Smooth muscle cell (in vitro differentiated cells): ENCODE measurements around the gene PAN3. TPM values are rescaled to one million over a fixed set of nuclear protein-coding genes. Genes with fewer than 3 reads are reported as not detected.

Source experiments
- DNase-seq: peaks from one replicate; lab custom pipeline; 2025; ENCODE audit not compliant: unreplicated experiment; lab: John Stamatoyannopoulos, UW
- H2AFZ ChIP-seq: fragments of 200-600 bp; sonication (generic); 2 replicates; pipeline ENCODE4 v1.6.0; 2016; ENCODE audit warnings: antibody characterized with exemption, low read depth, mild to moderate bottlenecking
- H3F3A ChIP-seq: fragments of 200-600 bp; sonication (generic); 2 replicates; pipeline ENCODE4 v1.6.0; 2017; ENCODE audit warnings: antibody characterized with exemption, low read depth
- H3K27ac ChIP-seq: fragments of 200-600 bp; sonication (generic); 2 replicates; pipeline ENCODE4 v1.5.1; 2016; ENCODE audit warnings: low read depth, mild to moderate bottlenecking
- H3K27me3 ChIP-seq: fragments of 200-600 bp; sonication (generic); 2 replicates; pipeline ENCODE4 v1.6.1; 2016; ENCODE audit warnings: low read depth, mild to moderate bottlenecking
- H3K36me3 ChIP-seq: fragments of 200-600 bp; sonication (generic); 2 replicates; pipeline ENCODE4 v1.5.1; 2016; ENCODE audit warnings: low read depth
- H3K4me1 ChIP-seq: fragments of 200-600 bp; sonication (generic); 2 replicates; pipeline ENCODE4 v1.5.1; 2016; ENCODE audit warnings: low read depth
- H3K4me2 ChIP-seq: fragments of 200-600 bp; sonication (generic); 2 replicates; pipeline ENCODE4 v1.6.0; 2016; ENCODE audit warnings: mild to moderate bottlenecking
- H3K4me3 ChIP-seq: fragments of 200-600 bp; sonication (generic); 2 replicates; pipeline ENCODE4 v1.5.1; 2016; ENCODE audit warnings: mild to moderate bottlenecking
- H3K79me2 ChIP-seq: fragments of 200-600 bp; sonication (generic); 2 replicates; pipeline ENCODE4 v1.6.0; 2016; ENCODE audit warnings: low read depth, mild to moderate bottlenecking
- H3K9ac ChIP-seq: fragments of 200-600 bp; sonication (generic); 2 replicates; pipeline ENCODE4 v1.6.0; 2016; ENCODE audit warnings: low read depth
- H3K9me3 ChIP-seq: fragments of 200-600 bp; sonication (generic); replicated peaks from 2 replicates; pipeline ENCODE4 v1.5.1; 2016; ENCODE audit warnings: low read depth
- H4K20me1 ChIP-seq: fragments of 200-600 bp; sonication (generic); 2 replicates; pipeline ENCODE4 v1.6.0; 2016; ENCODE audit warnings: low read depth
- WGBS: methylation state at CpG from one replicate; pipeline ENCODE4 v1.1.7; 2016; ENCODE audit warnings: low lambda C conversion rate; 5-methylcytosine and 5-hydroxymethylcytosine counted together
- polyA plus RNA-seq: library from polyadenylated mRNA; unstranded; fragments of >200 nt; fragmentation: Nextera tagmentation; extraction: Ambion mirVana; gene quantifications from 2 replicates; pipeline ENCODE4 v1.2.1, GENCODE V29; 2016
- total RNA-seq: library from RNA; depleted of rRNA; stranded (reverse); fragments of >200 nt; gene quantifications from 2 replicates; pipeline ENCODE4 v1.2.3, GENCODE V29; 2014
- TF ChIP-seq, protein P1 (sequence below): fragments of 200-600 bp; sonication (generic); IDR thresholded peaks from 2 replicates; pipeline ENCODE4 v1.5.1; 2017; ENCODE audit warnings: borderline replicate concordance, mild to moderate bottlenecking, antibody characterized with exemption; ENCODE audit not compliant: insufficient read depth, poor library complexity, severe bottlenecking

The PAN3 gene
- total and polyA plus RNA-seq, 2 experiments from 2014 or later: 2.9 to 28.2 TPM

DNA sequence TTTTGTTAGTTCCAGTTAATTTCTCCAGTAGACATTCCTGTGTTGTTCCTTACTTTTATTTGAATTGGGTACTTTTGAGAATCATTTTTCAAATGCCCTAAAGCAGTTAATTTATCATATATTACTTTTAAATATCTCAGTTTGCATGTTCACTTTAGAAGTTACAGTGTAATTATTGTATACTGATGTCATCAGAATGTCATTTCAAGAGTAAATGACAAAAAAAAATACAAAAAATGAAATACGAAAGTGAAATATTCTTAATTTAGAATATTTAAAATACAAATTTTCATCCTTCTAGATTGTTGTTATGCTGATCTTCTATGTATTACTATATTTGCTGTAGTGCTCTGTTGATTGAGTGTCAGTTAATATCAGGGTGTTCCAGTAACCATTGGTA, 114.2 kb downstream of the PAN3 start:
- Histone ChIP-seq H3K4me2 (no peak overlapping the region), H3K9ac (no peak overlapping the region), H4K20me1 (peaks cover 20% of the 10 kb centered on the region), H3K79me2 (peaks cover 22% of the 10 kb centered on the region), H3K4me1 (no peaks in the 10 kb centered on the region), H3K4me3 (no peak overlapping the region), H3K36me3 (peaks cover 16% of the 10 kb centered on the region), H3K27ac (no peak overlapping the region), H3K9me3 (no peaks in the 10 kb centered on the region), H2AFZ (no peak overlapping the region), H3K27me3 (no peaks in the 10 kb centered on the region), H3F3A (no peaks in the 10 kb centered on the region)
- no peak for DNase-seq
- 94% methylated on average over 1 of the region's 1 CpG for WGBS
- TF ChIP-seq, protein P1, sequence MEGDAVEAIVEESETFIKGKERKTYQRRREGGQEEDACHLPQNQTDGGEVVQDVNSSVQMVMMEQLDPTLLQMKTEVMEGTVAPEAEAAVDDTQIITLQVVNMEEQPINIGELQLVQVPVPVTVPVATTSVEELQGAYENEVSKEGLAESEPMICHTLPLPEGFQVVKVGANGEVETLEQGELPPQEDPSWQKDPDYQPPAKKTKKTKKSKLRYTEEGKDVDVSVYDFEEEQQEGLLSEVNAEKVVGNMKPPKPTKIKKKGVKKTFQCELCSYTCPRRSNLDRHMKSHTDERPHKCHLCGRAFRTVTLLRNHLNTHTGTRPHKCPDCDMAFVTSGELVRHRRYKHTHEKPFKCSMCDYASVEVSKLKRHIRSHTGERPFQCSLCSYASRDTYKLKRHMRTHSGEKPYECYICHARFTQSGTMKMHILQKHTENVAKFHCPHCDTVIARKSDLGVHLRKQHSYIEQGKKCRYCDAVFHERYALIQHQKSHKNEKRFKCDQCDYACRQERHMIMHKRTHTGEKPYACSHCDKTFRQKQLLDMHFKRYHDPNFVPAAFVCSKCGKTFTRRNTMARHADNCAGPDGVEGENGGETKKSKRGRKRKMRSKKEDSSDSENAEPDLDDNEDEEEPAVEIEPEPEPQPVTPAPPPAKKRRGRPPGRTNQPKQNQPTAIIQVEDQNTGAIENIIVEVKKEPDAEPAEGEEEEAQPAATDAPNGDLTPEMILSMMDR: no peak

DNA sequence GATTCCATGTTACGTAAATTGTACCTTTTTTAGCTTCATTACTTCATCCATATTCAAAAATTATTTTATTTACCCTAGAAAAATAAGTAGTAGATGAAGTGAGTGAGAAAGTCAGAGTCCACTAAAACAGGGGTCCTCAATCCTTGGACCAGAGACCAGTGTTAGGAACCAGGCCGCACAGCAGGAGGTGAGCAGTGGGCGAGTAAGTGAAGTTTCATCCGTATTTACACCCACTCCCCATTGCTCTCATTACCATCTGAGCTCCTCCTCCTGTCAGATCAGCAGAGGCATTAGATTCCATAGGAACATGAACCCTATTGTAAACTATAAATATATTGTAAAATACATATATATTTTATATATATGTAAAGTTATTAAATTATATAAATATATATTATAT, 119.0 kb downstream of the PAN3 start:
- H3K79me2 ChIP-seq: no peaks in the 10 kb centered on the region
- peaks cover 5% of the 10 kb centered on the region for H4K20me1 ChIP-seq
- TF ChIP-seq, protein P1: no peak
- H2AFZ ChIP-seq: no peak overlapping the region
- H3K4me1 ChIP-seq: no peaks in the 10 kb centered on the region
- H3K9me3 ChIP-seq: no peaks in the 10 kb centered on the region
- no peak overlapping the region for H3K27ac ChIP-seq
- H3K27me3 ChIP-seq: no peaks in the 10 kb centered on the region
- no peak for DNase-seq
- H3K4me3 ChIP-seq: no peak overlapping the region
- no peak overlapping the region for H3K4me2 ChIP-seq
- no peaks in the 10 kb centered on the region for H3F3A ChIP-seq
- H3K9ac ChIP-seq: no peak overlapping the region
- H3K36me3 ChIP-seq: peaks cover 19% of the 10 kb centered on the region
- WGBS: 96% methylated on average over 4 of the region's 4 CpGs

DNA sequence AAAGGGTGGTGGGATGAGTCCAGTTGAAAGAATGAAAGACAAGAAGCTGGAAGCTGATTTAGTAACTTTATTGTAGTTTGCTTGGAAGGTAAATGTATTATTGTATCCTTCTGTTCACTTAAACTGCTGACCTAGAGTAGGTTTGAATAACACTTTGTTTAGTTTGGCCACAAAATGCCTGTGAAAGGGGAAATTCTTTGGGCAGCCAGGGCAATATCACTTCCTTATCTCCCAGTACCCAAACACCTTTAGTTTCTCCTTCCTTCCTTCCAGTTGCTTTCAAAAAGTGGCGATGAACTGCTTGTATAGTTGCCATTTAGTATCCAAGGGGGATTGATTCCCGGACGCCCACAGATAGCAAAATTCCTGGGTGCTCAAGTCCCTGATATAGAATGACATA, 120.1 kb downstream of the PAN3 start:
- Histone ChIP-seq H3K4me3 (no peak overlapping the region), H3F3A (no peaks in the 10 kb centered on the region), H3K4me1 (no peaks in the 10 kb centered on the region), H4K20me1 (peaks cover 5% of the 10 kb centered on the region), H3K36me3 (peaks cover 28% of the 10 kb centered on the region), H3K27ac (no peak overlapping the region), H2AFZ (no peak overlapping the region), H3K79me2 (no peaks in the 10 kb centered on the region), H3K27me3 (no peaks in the 10 kb centered on the region), H3K4me2 (no peak overlapping the region), H3K9ac (no peak overlapping the region), H3K9me3 (no peaks in the 10 kb centered on the region)
- TF ChIP-seq, protein P1: no peak
- 97% methylated on average over 3 of the region's 3 CpGs for whole genome bisulfite sequencing
- DNase-seq: no peak

- H3K9me3 ChIP-seq: no peaks in the 10 kb centered on the region
- no peak overlapping the region for H3K9ac ChIP-seq
- no peaks in the 10 kb centered on the region for H3F3A ChIP-seq
- WGBS: over 99% methylated on average over 4 of the region's 4 CpGs
- no peaks in the 10 kb centered on the region for H3K79me2 ChIP-seq
- no peak overlapping the region for H3K4me3 ChIP-seq
- peaks cover 7% of the 10 kb centered on the region for H3K36me3 ChIP-seq
- DNase-seq: no peak
- H3K27ac ChIP-seq: no peak overlapping the region
- peaks cover 8% of the 10 kb centered on the region for H4K20me1 ChIP-seq
- no peak overlapping the region for H3K4me2 ChIP-seq
- H2AFZ ChIP-seq: no peak overlapping the region
- TF ChIP-seq, protein P1: no peak
- H3K4me1 ChIP-seq: no peaks in the 10 kb centered on the region
- no peaks in the 10 kb centered on the region for H3K27me3 ChIP-seq
Observed at GRCh38 chr13:28267497-28267896, 129.2 kb downstream of the PAN3 start.
